WERI-Rb-1 (cell line): Measurements from ENCODE around the gene PABPC1L2A.
"Not testable (repeated sequence)": the region's sequence is repeated elsewhere in the genome, so short reads cannot be mapped to it uniquely, and the experiment has no call there.

ENCODE experiments used
- DNase-seq: peaks from one replicate; pipeline ENCODE4 v3.0.0-alpha.2; 2020
- H3K27ac ChIP-seq: fragments of 250-450 bp; sonication (Bioruptor Pico); 2 replicates; pipeline ENCODE4 v1.5.1; 2020; ENCODE audit warnings: mild to moderate bottlenecking, moderate library complexity
- H3K27me3 ChIP-seq: fragments of 250-450 bp; sonication (Bioruptor Pico); 2 replicates; pipeline ENCODE4 v1.5.1; 2021; ENCODE audit warnings: mild to moderate bottlenecking, low read depth, moderate library complexity; ENCODE audit not compliant: insufficient read depth, severe bottlenecking
- H3K36me3 ChIP-seq: fragments of 250-450 bp; sonication (Bioruptor Pico); 2 replicates; pipeline ENCODE4 v1.5.1; 2020; ENCODE audit warnings: mild to moderate bottlenecking, moderate library complexity
- H3K4me3 ChIP-seq: 2 replicates; pipeline ENCODE4 v1.5.1; 2011; ENCODE audit warnings: low read depth, mild to moderate bottlenecking, control low read depth, low read length
- H3K9me3 ChIP-seq: fragments of 250-450 bp; sonication (Bioruptor Pico); 2 replicates; pipeline ENCODE4 v1.5.1; 2021; ENCODE audit warnings: mild to moderate bottlenecking, moderate library complexity; ENCODE audit not compliant: severe bottlenecking
- CTCF ChIP-seq: IDR thresholded peaks from 2 replicates; pipeline ENCODE4 v1.5.1; 2011; ENCODE audit warnings: low read depth, mild to moderate bottlenecking, control low read depth, inconsistent platforms, low read length

Gene PABPC1L2A

GRCh38 chrX:73079024-73079562, at the start of gene PABPC1L2A:
PABPC1L2A (minus strand) TSS chrX:73079512; CDS start chrX:73079386, 126 bp downstream.
- not testable (repeated sequence) for H3K9me3 ChIP-seq, H3K4me3 ChIP-seq

GRCh38 chrX:73127700-73128241, 48.5 kb upstream of the PABPC1L2A start:
- TF ChIP-seq CTCF, result no peak
- Histone ChIP-seq H3K27me3 (peaks cover 37% of the 10 kb centered on the region), H3K4me3 (no peak overlapping the region), H3K36me3 (no peaks in the 10 kb centered on the region), H3K9me3 (no peaks in the 10 kb centered on the region), H3K27ac (no peak overlapping the region)
- DNase-seq, result no peak

More at GRCh38 chrX:73079024-73079562, at the start of gene PABPC1L2A:
- H3K27me3 ChIP-seq, result peaks cover 12% of the 10 kb centered on the region
- not testable (repeated sequence) for H3K36me3 ChIP-seq, DNase-seq, H3K27ac ChIP-seq

GRCh38 chrX:73126240-73126639, 46.9 kb upstream of the PABPC1L2A start:
- no peak for TF ChIP-seq CTCF
- no peak overlapping the region for H3K4me3 ChIP-seq
- no peaks in the 10 kb centered on the region for H3K36me3 ChIP-seq
- H3K9me3 ChIP-seq, result no peaks in the 10 kb centered on the region
- no peak overlapping the region for H3K27ac ChIP-seq
- peaks cover 34% of the 10 kb centered on the region for H3K27me3 ChIP-seq
- DNase-seq, result no peak

GRCh38 chrX:73099505-73099904, 20.2 kb upstream of the PABPC1L2A start:
- H3K9me3 ChIP-seq, H3K27me3 ChIP-seq, H3K4me3 ChIP-seq, H3K27ac ChIP-seq, H3K36me3 ChIP-seq, DNase-seq: not testable (repeated sequence)

GRCh38 chrX:73086766-73087165, 7.5 kb upstream of the PABPC1L2A start:
- H3K36me3 ChIP-seq, H3K4me3 ChIP-seq, H3K27ac ChIP-seq, DNase-seq, H3K9me3 ChIP-seq: not testable (repeated sequence)
- H3K27me3 ChIP-seq, result peaks cover 22% of the 10 kb centered on the region

- not testable (repeated sequence) for DNase-seq, H3K4me3 ChIP-seq
Observed at GRCh38 chrX:73079884-73080283, 572 bp upstream of the PABPC1L2A start.

GRCh38 chrX:73078597-73078996, 715 bp downstream of the PABPC1L2A start:
- peaks cover 12% of the 10 kb centered on the region for H3K27me3 ChIP-seq
- not testable (repeated sequence) for H3K9me3 ChIP-seq, H3K4me3 ChIP-seq, H3K36me3 ChIP-seq, DNase-seq, H3K27ac ChIP-seq

More at GRCh38 chrX:73079884-73080283, 572 bp upstream of the PABPC1L2A start:
- not testable (repeated sequence) for H3K36me3 ChIP-seq, H3K27ac ChIP-seq, H3K27me3 ChIP-seq, H3K9me3 ChIP-seq

GRCh38 chrX:73076838-73077237, 2.5 kb downstream of the PABPC1L2A start:
- no peaks in the 10 kb centered on the region for H3K36me3 ChIP-seq
- TF ChIP-seq CTCF, result no peak

More at GRCh38 chrX:73076838-73077237, 2.5 kb downstream of the PABPC1L2A start:
- DNase-seq, result no peak
- H3K9me3 ChIP-seq, result no peaks in the 10 kb centered on the region
- H3K4me3 ChIP-seq, result no peak overlapping the region
- H3K27me3 ChIP-seq, result peaks cover 20% of the 10 kb centered on the region
- no peak overlapping the region for H3K27ac ChIP-seq
